K562 (cell line): Measurements from ENCODE around the gene TAF4. TPM values are rescaled to one million over a fixed set of nuclear protein-coding genes. Genes with fewer than 3 reads are reported as not detected.
A peak's percentile ranks its signal among the peaks of the same experiment; 100 is the strongest.

Experiments
- FIP1L1 ChIP-seq: fragments of 200-400 bp; formaldehyde crosslinking; IDR thresholded peaks from 2 replicates; pipeline ENCODE4 v1.6.1; 2018; ENCODE audit warnings: mild to moderate bottlenecking, low read depth, low read length; ENCODE audit not compliant: poor library complexity, severe bottlenecking
- MTF1 ChIP-seq: fragments of 250-450 bp; sonication (Bioruptor Pico); IDR thresholded peaks from 2 replicates; pipeline ENCODE4 v1.9.0; 2021; ENCODE audit warnings: moderate library complexity, mild to moderate bottlenecking, inconsistent platforms, borderline replicate concordance
- NEUROD1 ChIP-seq: fragments of 150-350 bp; IDR thresholded peaks from 2 replicates; pipeline ENCODE4 v1.6.1; 2014; ENCODE audit warnings: borderline replicate concordance, low read length, low read depth; ENCODE audit not compliant: partially characterized antibody
- NUFIP1 ChIP-seq: fragments of 450-650 bp; IDR thresholded peaks from 2 replicates; pipeline ENCODE4 v1.6.1; 2018; ENCODE audit not compliant: partially characterized antibody
- PCBP1 ChIP-seq: fragments of 200-400 bp; formaldehyde crosslinking; IDR thresholded peaks from 2 replicates; pipeline ENCODE4 v1.6.1; 2018; ENCODE audit warnings: mild to moderate bottlenecking, low read depth, low read length; ENCODE audit not compliant: poor library complexity, severe bottlenecking
- POLR2AphosphoS2 ChIP-seq: IDR thresholded peaks from 2 replicates; pipeline ENCODE4 v1.6.1; 2012; ENCODE audit warnings: low read length, improper control_type of control experiment
- POLR2AphosphoS5 ChIP-seq: IDR thresholded peaks from 2 replicates; pipeline ENCODE4 v1.6.1; 2011; ENCODE audit warnings: mild to moderate bottlenecking, low read depth, low read length, moderate library complexity; ENCODE audit not compliant: control insufficient read depth, insufficient read depth
- SMAD1 ChIP-seq: fragments of 150-350 bp; IDR thresholded peaks from 2 replicates; pipeline ENCODE4 v1.6.1; 2014; ENCODE audit warnings: low read length, low read depth; ENCODE audit not compliant: partially characterized antibody
- SMARCA5 ChIP-seq: fragments of 450-650 bp; IDR thresholded peaks from 2 replicates; pipeline ENCODE4 v1.6.1; 2016
- TAF7 ChIP-seq: fragments of 450-650 bp; IDR thresholded peaks from 2 replicates; pipeline ENCODE4 v1.6.1; 2016; ENCODE audit warnings: missing genetic modification characterization, missing compliant biosample characterization
- TARDBP ChIP-seq: fragments of 450-650 bp; IDR thresholded peaks from 2 replicates; pipeline ENCODE4 v1.6.1; 2016
- TEAD1 ChIP-seq, 2 experiments: fragments of 450-650 bp in 1 of 2; sonication (generic) in 1 of 2; formaldehyde crosslinking; IDR thresholded peaks; 2 replicates each; pipeline versions ENCODE4 v1.4.0 to v1.8.0; 2020 to 2022; ENCODE audit warnings: mild to moderate bottlenecking in 2 of 2, missing genetic modification reagents in 1 of 2
- YBX1 ChIP-seq: fragments of 450-650 bp; IDR thresholded peaks from 2 replicates; pipeline ENCODE4 v1.7.1; 2016; ENCODE audit warnings: mild to moderate bottlenecking
- ZBTB2 ChIP-seq: fragments of 450-650 bp; IDR thresholded peaks from 2 replicates; pipeline ENCODE4 v1.6.1; 2016; ENCODE audit warnings: antibody characterized with exemption
- ZNF165 ChIP-seq: fragments of 250-450 bp; sonication (Bioruptor Pico); IDR thresholded peaks from 2 replicates; pipeline ENCODE4 v1.4.0; 2020; ENCODE audit warnings: borderline replicate concordance
- ZNF232 ChIP-seq: sonication (generic); formaldehyde crosslinking; IDR thresholded peaks from 2 replicates; pipeline ENCODE4 v1.8.0; 2022; ENCODE audit warnings: mild to moderate bottlenecking, missing genetic modification reagents
- polyA plus RNA-seq, 8 experiments: library from polyadenylated mRNA; depleted of rRNA in 4 of 8; stranded (reverse) in 5 of 8; unstranded in 3 of 8; fragments of >200 nt; fragmentation: Nextera tagmentation in 2 of 8; fragmentation: Illumina TruSeq in 1 of 8; extraction: Ambion mirVana in 2 of 8; extraction: Trizol in 1 of 8; gene quantifications; 2 replicates each; pipeline versions ENCODE4 v1.2.1 to v1.2.3, GENCODE V29; 2011 to 2014; ENCODE audit warnings: inconsistent platforms in 1 of 8, missing spikeins in 1 of 8
- total RNA-seq, 7 experiments: library from RNA; depleted of rRNA in 6 of 7; stranded (reverse); fragments of >200 nt in 6 of 7; fragmentation: Illumina TruSeq in 2 of 7; extraction: Trizol in 2 of 7; gene quantifications; 2 replicates each; pipeline versions ENCODE4 v1.2.1 to v1.2.3, GENCODE V29; 2011 to 2021; ENCODE audit warnings: low replicate concordance in 1 of 7
- TF ChIP-seq, protein P1 (sequence below): fragments of 450-650 bp; formaldehyde crosslinking; IDR thresholded peaks from 2 replicates; pipeline ENCODE4 v1.4.0; 2020; ENCODE audit warnings: mild to moderate bottlenecking, mixed read lengths
- TF ChIP-seq, protein P2 (sequence below): IDR thresholded peaks from 3 replicates; pipeline ENCODE4 v1.6.1; 2011; ENCODE audit warnings: borderline replicate concordance, mild to moderate bottlenecking; ENCODE audit not compliant: insufficient read length, insufficient read depth
- TF ChIP-seq, protein P3 (sequence below): fragments of 250-450 bp; sonication (Bioruptor Pico); IDR thresholded peaks from 2 replicates; pipeline ENCODE4 v1.4.0; 2020
- TF ChIP-seq, protein P4 (sequence below): IDR thresholded peaks from 2 replicates; pipeline ENCODE4 v1.6.1; 2011; ENCODE audit warnings: borderline replicate concordance, low read depth, mild to moderate bottlenecking, moderate library complexity, low read length; ENCODE audit not compliant: insufficient read depth, poor library complexity, severe bottlenecking

Gene TAF4
- total and polyA plus RNA-seq, 9 of the 15 experiments (the other 6 are each of a cell fraction or from before 2014, with no cell fraction given) = 0.44 to 28.3 (median 5.6) TPM

- TF ChIP-seq TARDBP (peak; percentile 95), TAF7 (tag) (no peak), PCBP1 (no peak), TEAD1 (CRISPR knock-in tag; IDR thresholded peaks at IDR 0.05) (peak in 1 of 2 experiments; percentile 67; a peak in 2 of 4 replicates), ZBTB2 (no peak), FIP1L1 (no peak), ZNF165 (CRISPR knock-in tag) (no peak), ZNF232 (CRISPR knock-in tag) (no peak), MTF1 (CRISPR knock-in tag) (no peak), SMARCA5 (0 out of 2 replicates have a peak, but pooled peaks have one; percentile 56), POLR2AphosphoS2 (no peak), POLR2AphosphoS5 (no peak), SMAD1 (no peak), YBX1 (no peak), NUFIP1 (no peak), NEUROD1 (no peak)
- TF ChIP-seq, protein P1, sequence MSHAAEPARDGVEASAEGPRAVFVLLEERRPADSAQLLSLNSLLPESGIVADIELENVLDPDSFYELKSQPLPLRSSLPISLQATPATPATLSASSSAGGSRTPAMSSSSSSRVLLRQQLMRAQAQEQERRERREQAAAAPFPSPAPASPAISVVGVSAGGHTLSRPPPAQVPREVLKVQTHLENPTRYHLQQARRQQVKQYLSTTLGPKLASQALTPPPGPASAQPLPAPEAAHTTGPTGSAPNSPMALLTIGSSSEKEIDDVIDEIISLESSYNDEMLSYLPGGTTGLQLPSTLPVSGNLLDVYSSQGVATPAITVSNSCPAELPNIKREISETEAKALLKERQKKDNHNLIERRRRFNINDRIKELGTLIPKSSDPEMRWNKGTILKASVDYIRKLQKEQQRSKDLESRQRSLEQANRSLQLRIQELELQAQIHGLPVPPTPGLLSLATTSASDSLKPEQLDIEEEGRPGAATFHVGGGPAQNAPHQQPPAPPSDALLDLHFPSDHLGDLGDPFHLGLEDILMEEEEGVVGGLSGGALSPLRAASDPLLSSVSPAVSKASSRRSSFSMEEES (CRISPR knock-in tag) = no peak
- TF ChIP-seq, protein P2, sequence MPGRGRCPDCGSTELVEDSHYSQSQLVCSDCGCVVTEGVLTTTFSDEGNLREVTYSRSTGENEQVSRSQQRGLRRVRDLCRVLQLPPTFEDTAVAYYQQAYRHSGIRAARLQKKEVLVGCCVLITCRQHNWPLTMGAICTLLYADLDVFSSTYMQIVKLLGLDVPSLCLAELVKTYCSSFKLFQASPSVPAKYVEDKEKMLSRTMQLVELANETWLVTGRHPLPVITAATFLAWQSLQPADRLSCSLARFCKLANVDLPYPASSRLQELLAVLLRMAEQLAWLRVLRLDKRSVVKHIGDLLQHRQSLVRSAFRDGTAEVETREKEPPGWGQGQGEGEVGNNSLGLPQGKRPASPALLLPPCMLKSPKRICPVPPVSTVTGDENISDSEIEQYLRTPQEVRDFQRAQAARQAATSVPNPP = no peak
- TF ChIP-seq, protein P3, sequence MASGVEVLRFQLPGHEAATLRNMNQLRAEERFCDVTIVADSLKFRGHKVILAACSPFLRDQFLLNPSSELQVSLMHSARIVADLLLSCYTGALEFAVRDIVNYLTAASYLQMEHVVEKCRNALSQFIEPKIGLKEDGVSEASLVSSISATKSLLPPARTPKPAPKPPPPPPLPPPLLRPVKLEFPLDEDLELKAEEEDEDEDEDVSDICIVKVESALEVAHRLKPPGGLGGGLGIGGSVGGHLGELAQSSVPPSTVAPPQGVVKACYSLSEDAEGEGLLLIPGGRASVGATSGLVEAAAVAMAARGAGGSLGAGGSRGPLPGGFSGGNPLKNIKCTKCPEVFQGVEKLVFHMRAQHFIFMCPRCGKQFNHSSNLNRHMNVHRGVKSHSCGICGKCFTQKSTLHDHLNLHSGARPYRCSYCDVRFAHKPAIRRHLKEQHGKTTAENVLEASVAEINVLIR = peak; percentile 87
- TF ChIP-seq, protein P4, sequence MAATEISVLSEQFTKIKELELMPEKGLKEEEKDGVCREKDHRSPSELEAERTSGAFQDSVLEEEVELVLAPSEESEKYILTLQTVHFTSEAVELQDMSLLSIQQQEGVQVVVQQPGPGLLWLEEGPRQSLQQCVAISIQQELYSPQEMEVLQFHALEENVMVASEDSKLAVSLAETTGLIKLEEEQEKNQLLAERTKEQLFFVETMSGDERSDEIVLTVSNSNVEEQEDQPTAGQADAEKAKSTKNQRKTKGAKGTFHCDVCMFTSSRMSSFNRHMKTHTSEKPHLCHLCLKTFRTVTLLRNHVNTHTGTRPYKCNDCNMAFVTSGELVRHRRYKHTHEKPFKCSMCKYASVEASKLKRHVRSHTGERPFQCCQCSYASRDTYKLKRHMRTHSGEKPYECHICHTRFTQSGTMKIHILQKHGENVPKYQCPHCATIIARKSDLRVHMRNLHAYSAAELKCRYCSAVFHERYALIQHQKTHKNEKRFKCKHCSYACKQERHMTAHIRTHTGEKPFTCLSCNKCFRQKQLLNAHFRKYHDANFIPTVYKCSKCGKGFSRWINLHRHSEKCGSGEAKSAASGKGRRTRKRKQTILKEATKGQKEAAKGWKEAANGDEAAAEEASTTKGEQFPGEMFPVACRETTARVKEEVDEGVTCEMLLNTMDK = no peak
Measured at GRCh38 chr20:62088258-62089127, 22.8 kb upstream of the TAF4 start (continued).
